HepG2 (cell line): Measurements from ENCODE around the gene CUL7. TPM values are rescaled to one million over a fixed set of nuclear protein-coding genes. Genes with fewer than 3 reads are reported as not detected.

Source experiments
- FOXJ3 ChIP-seq: sonication (generic); formaldehyde crosslinking; IDR thresholded peaks from 2 replicates; pipeline ENCODE4 v1.4.0; 2020; ENCODE audit warnings: missing genetic modification reagents, mild to moderate bottlenecking, borderline replicate concordance
- FOXO1 ChIP-seq: sonication (generic); formaldehyde crosslinking; IDR thresholded peaks from 2 replicates; pipeline ENCODE4 v1.4.0; 2020; ENCODE audit warnings: missing genetic modification reagents
- HMGA1 ChIP-seq: sonication (generic); formaldehyde crosslinking; conservative IDR thresholded peaks from 2 replicates; pipeline ENCODE4 v1.4.0; 2020; ENCODE audit warnings: missing genetic modification reagents
- HOXA7 ChIP-seq: sonication (generic); formaldehyde crosslinking; IDR thresholded peaks from 2 replicates; pipeline ENCODE4 v1.8.1; 2022; ENCODE audit warnings: mild to moderate bottlenecking, missing genetic modification reagents, moderate library complexity
- JARID2 ChIP-seq: sonication (generic); formaldehyde crosslinking; IDR thresholded peaks from 2 replicates; pipeline ENCODE4 v1.8.1; 2023; ENCODE audit warnings: missing genetic modification reagents, inconsistent platforms; ENCODE audit not compliant: insufficient replicate concordance
- JUND ChIP-seq: sonication (generic); formaldehyde crosslinking; IDR thresholded peaks from 2 replicates; pipeline ENCODE4 v1.8.0; 2022; ENCODE audit warnings: mild to moderate bottlenecking, missing genetic modification reagents
- LRRFIP1 ChIP-seq: sonication (generic); formaldehyde crosslinking; conservative IDR thresholded peaks from 2 replicates; pipeline ENCODE4 v1.4.0; 2020; ENCODE audit warnings: missing genetic modification reagents
- NFKB2 ChIP-seq: sonication (generic); formaldehyde crosslinking; IDR thresholded peaks from 2 replicates; pipeline ENCODE4 v1.4.0; 2020; ENCODE audit warnings: missing genetic modification reagents, borderline replicate concordance
- RORA ChIP-seq: sonication (generic); formaldehyde crosslinking; IDR thresholded peaks from 2 replicates; pipeline ENCODE4 v1.5.0; 2020; ENCODE audit warnings: mild to moderate bottlenecking, missing genetic modification reagents, moderate library complexity
- SMAD9 ChIP-seq: sonication (generic); formaldehyde crosslinking; IDR thresholded peaks from 2 replicates; pipeline ENCODE4 v1.5.1; 2020; ENCODE audit warnings: mild to moderate bottlenecking, missing genetic modification reagents
- SMARCE1 ChIP-seq: fragments of 450-650 bp; IDR thresholded peaks from 2 replicates; pipeline ENCODE4 v1.6.1; 2017; ENCODE audit warnings: borderline replicate concordance
- SOX5 ChIP-seq: IDR thresholded peaks from 2 replicates; pipeline ENCODE4 v1.6.1; 2016; ENCODE audit warnings: borderline replicate concordance
- TBX3 ChIP-seq: fragments of 450-650 bp; IDR thresholded peaks from 2 replicates; pipeline ENCODE4 v1.6.1; 2017; ENCODE audit warnings: antibody characterized with exemption, mild to moderate bottlenecking, inconsistent platforms, borderline replicate concordance
- WIZ ChIP-seq: sonication (generic); formaldehyde crosslinking; IDR thresholded peaks from 2 replicates; pipeline ENCODE4 v1.5.1; 2020; ENCODE audit warnings: mild to moderate bottlenecking, missing genetic modification reagents
- ZNF205 ChIP-seq: IDR thresholded peaks from 2 replicates; pipeline ENCODE4 v1.6.1; 2018; ENCODE audit warnings: missing biosample characterization, missing genetic modification reagents
- ZNF280B ChIP-seq: sonication (generic); formaldehyde crosslinking; IDR thresholded peaks from 2 replicates; pipeline ENCODE4 v1.5.0; 2020; ENCODE audit warnings: missing genetic modification reagents, mild to moderate bottlenecking, borderline replicate concordance
- ZNF33A ChIP-seq: sonication (generic); formaldehyde crosslinking; IDR thresholded peaks from 2 replicates; pipeline ENCODE4 v1.5.1; 2020; ENCODE audit warnings: missing genetic modification reagents, mild to moderate bottlenecking, moderate library complexity, borderline replicate concordance
- ZNF432 ChIP-seq: sonication (generic); formaldehyde crosslinking; IDR thresholded peaks from 2 replicates; pipeline ENCODE4 v1.5.0; 2020; ENCODE audit warnings: missing genetic modification reagents, mild to moderate bottlenecking, borderline replicate concordance
- ZNF580 ChIP-seq: IDR thresholded peaks from 2 replicates; pipeline ENCODE4 v1.6.1; 2016; ENCODE audit warnings: low read depth, borderline replicate concordance
- ZNF614 ChIP-seq: IDR thresholded peaks from 2 replicates; pipeline ENCODE4 v1.6.1; 2018; ENCODE audit warnings: missing biosample characterization, missing genetic modification reagents, inconsistent platforms, borderline replicate concordance
- ZNF75D ChIP-seq: sonication (generic); formaldehyde crosslinking; IDR thresholded peaks from 2 replicates; pipeline ENCODE4 v1.8.1; 2023; ENCODE audit warnings: missing genetic modification reagents, mild to moderate bottlenecking, borderline replicate concordance
- ZNF766 ChIP-seq: sonication (generic); formaldehyde crosslinking; IDR thresholded peaks from 2 replicates; pipeline ENCODE4 v1.5.0; 2020; ENCODE audit warnings: missing genetic modification reagents, borderline replicate concordance
- ZNF839 ChIP-seq: sonication (generic); formaldehyde crosslinking; IDR thresholded peaks from 2 replicates; pipeline ENCODE4 v1.4.0; 2020; ENCODE audit warnings: missing genetic modification reagents, mild to moderate bottlenecking, borderline replicate concordance
- ZSCAN5A ChIP-seq: sonication (generic); formaldehyde crosslinking; IDR thresholded peaks from 2 replicates; pipeline ENCODE4 v1.8.0; 2022; ENCODE audit warnings: mild to moderate bottlenecking, missing genetic modification reagents, borderline replicate concordance
- ZZZ3 ChIP-seq: sonication (generic); formaldehyde crosslinking; IDR thresholded peaks from 2 replicates; pipeline ENCODE4 v1.4.0; 2020; ENCODE audit warnings: missing genetic modification reagents, mild to moderate bottlenecking, borderline replicate concordance
- polyA plus RNA-seq, 8 experiments: library from polyadenylated mRNA; depleted of rRNA in 3 of 8; stranded (reverse) in 7 of 8; unstranded in 1 of 8; fragments of >200 nt; fragmentation: Illumina TruSeq in 4 of 8; extraction: Trizol in 4 of 8; gene quantifications; 2 replicates each; pipeline versions ENCODE4 v1.2.1 to v1.2.3, GENCODE V29; 2011 to 2016; ENCODE audit warnings: low read depth in 4 of 8, missing spikeins in 1 of 8, mixed read lengths in 1 of 8; ENCODE audit not compliant: insufficient read depth in 1 of 8
- total RNA-seq, 5 experiments: library from RNA; depleted of rRNA; stranded (reverse); fragments of >200 nt; fragmentation: Illumina TruSeq; extraction: Trizol; gene quantifications; 2 replicates each; pipeline ENCODE4 v1.2.3, GENCODE V29; 2016; ENCODE audit warnings: low read depth in 1 of 5

CUL7 gene
- total and polyA plus RNA-seq, 2 of the 13 experiments (the other 11 are each of a cell fraction or from before 2014, with no cell fraction given): 32.0 to 60.7 TPM

- no peak for TF ChIP-seq RORA (CRISPR knock-in tag)
- peak; percentile 87; the same call in 1 of the 2 replicates for TF ChIP-seq ZSCAN5A (CRISPR knock-in tag)
- TF ChIP-seq ZNF432: no peak
- no peak for TF ChIP-seq HOXA7 (CRISPR knock-in tag)
- TF ChIP-seq ZNF766 (CRISPR knock-in tag): no peak; the same call in 1 of the 2 replicates
- TF ChIP-seq JARID2 (CRISPR knock-in tag): peak; percentile 99
- TF ChIP-seq JUND (CRISPR knock-in tag): no peak
- no peak for TF ChIP-seq TBX3
- TF ChIP-seq NFKB2 (CRISPR knock-in tag): peak; percentile 94; the same call in 1 of the 2 replicates
- TF ChIP-seq SMAD9: no peak
- TF ChIP-seq ZNF75D (CRISPR knock-in tag): 0 out of 2 replicates have a peak, but pooled peaks have one; percentile 44
- no peak for TF ChIP-seq ZNF839
- peak; percentile 97 for TF ChIP-seq ZNF280B (CRISPR knock-in tag)
- no peak for TF ChIP-seq HMGA1
- TF ChIP-seq SOX5: peak; percentile 64; the same call in 1 of the 2 replicates
- TF ChIP-seq FOXO1 (CRISPR knock-in tag): peak; percentile 67
- TF ChIP-seq WIZ (CRISPR knock-in tag): no peak
- peak; percentile 80 for TF ChIP-seq ZNF205
- no peak for TF ChIP-seq SMARCE1
- peak; percentile 86; the same call in 1 of the 2 replicates for TF ChIP-seq ZNF580
- TF ChIP-seq LRRFIP1 (CRISPR knock-in tag): peak; percentile 88; the same call in 1 of the 2 replicates
- TF ChIP-seq ZNF614 (CRISPR knock-in tag): peak; percentile 96
- TF ChIP-seq ZNF33A (CRISPR knock-in tag): 0 out of 2 replicates have a peak, but pooled peaks have one; percentile 72
- TF ChIP-seq ZZZ3 (CRISPR knock-in tag): peak; percentile 88
- no peak for TF ChIP-seq FOXJ3 (CRISPR knock-in tag)
These were observed at the start of gene CUL7 (continued) for GRCh38 chr6:43053545-43054205.
